Memory B cell (primary cell): ENCODE data around the gene MAP4K5.

Experiments
- ATAC-seq: fragments of 150-1000 bp; cut with Tn5 transposase; 2 replicates; pipeline ENCODE4 v1.10.0; 2021; ENCODE audit warnings: low read depth, mild to moderate bottlenecking, moderate library complexity
- DNase-seq, 2 donors: peaks; one replicate each; pipeline ENCODE4 v3.0.0; 2022; ENCODE audit warnings: low spot score in 2 of 2
- H3K27ac Mint-ChIP-seq: one replicate; pipeline ENCODE4 v1.8.0; 2022; ENCODE audit warnings: mild to moderate bottlenecking, moderate library complexity, mixed read lengths
- H3K27me3 Mint-ChIP-seq: one replicate; pipeline ENCODE4 v1.8.0; 2022; ENCODE audit warnings: mixed read lengths
- H3K36me3 Mint-ChIP-seq: one replicate; pipeline ENCODE4 v1.8.0; 2022; ENCODE audit warnings: mild to moderate bottlenecking, mixed read lengths
- H3K4me1 Mint-ChIP-seq: one replicate; pipeline ENCODE4 v1.8.0; 2022; ENCODE audit warnings: mixed read lengths
- H3K4me3 Mint-ChIP-seq: one replicate; pipeline ENCODE4 v1.8.0; 2022; ENCODE audit warnings: mild to moderate bottlenecking, moderate library complexity, mixed read lengths
- H3K9me3 Mint-ChIP-seq: one replicate; pipeline ENCODE4 v1.8.0; 2022; ENCODE audit warnings: mixed read lengths

Gene MAP4K5

GRCh38 chr14:50477760-50478159 is 54.6 kb downstream of the MAP4K5 start:
- Mint-ChIP-seq H3K27me3 (no peaks in the 10 kb centered on the region), H3K4me3 (no peak overlapping the region), H3K36me3 (peaks cover 36% of the 10 kb centered on the region), H3K9me3 (no peaks in the 10 kb centered on the region), H3K4me1 (no peaks in the 10 kb centered on the region), H3K27ac (no peak overlapping the region)
- ATAC-seq (no peak), DNase-seq (no peak)

- Mint-ChIP-seq H3K9me3 (no peaks in the 10 kb centered on the region), H3K27me3 (no peaks in the 10 kb centered on the region), H3K27ac (no peak overlapping the region), H3K4me1 (no peaks in the 10 kb centered on the region), H3K36me3 (peaks cover 50% of the 10 kb centered on the region), H3K4me3 (no peak overlapping the region)
- no peak for ATAC-seq
- no peak for DNase-seq
Measured at GRCh38 chr14:50476134-50476533, 56.2 kb downstream of the MAP4K5 start.

- H3K27me3 Mint-ChIP-seq = no peaks in the 10 kb centered on the region
- H3K9me3 Mint-ChIP-seq = no peaks in the 10 kb centered on the region
- no peak for DNase-seq
- H3K4me1 Mint-ChIP-seq = no peaks in the 10 kb centered on the region
- peaks cover 55% of the 10 kb centered on the region for H3K36me3 Mint-ChIP-seq
- no peak for ATAC-seq
- no peak overlapping the region for H3K4me3 Mint-ChIP-seq
- H3K27ac Mint-ChIP-seq = no peak overlapping the region
Measured at GRCh38 chr14:50475460-50475859, 56.9 kb downstream of the MAP4K5 start.

DNA sequence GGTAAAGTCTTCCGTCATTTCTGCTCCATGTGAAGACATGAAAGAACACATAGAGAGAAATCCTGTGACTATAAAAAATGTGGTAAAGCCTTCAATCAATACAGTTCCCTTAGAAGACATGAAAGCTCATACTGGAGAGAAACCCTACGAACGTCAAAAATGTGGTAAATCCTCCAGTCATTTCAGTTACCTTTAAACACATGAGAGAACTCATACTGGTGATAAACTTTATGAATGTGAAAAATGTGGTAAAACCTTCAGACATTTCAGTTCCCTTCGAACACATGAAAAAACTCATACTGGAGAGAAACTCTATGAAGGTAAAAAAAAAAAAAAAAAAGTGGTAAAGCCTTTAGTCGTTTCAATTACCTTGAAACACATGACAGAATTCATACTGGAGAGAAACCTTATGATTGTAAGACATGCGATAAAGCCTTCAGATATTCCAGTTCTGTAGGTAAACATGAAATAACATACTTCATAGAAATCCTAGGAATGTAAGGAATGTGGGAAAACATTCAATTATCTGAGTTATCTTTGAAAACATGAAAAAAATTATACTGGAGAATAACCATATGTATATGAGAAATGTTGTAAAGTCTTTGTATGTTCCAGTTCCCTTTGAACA is 60.4 kb downstream of the MAP4K5 start:
- Mint-ChIP-seq H3K4me3 (no peak overlapping the region), H3K27me3 (no peaks in the 10 kb centered on the region), H3K27ac (no peak overlapping the region), H3K9me3 (no peaks in the 10 kb centered on the region), H3K36me3 (peaks cover 54% of the 10 kb centered on the region), H3K4me1 (no peaks in the 10 kb centered on the region)
- DNase-seq (no peak), ATAC-seq (no peak)

DNA sequence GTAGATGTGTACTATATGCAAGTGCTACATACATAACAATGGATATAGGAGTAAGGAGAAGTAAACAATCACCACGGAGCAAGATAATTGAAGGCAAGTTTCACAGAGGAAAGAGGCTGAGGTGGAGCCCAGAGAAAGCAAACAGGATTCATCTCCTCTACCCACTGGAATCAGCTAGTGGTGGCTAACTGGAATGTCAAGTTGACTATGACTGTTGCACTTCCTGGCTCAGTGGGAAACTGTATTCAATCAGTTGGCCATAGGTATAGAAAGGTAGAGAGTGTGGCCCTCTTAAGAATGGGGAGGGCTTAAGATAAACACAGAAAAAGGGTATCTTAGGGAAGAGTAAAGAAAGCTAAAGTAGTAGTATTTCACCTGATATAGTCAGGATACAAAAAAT is 62.4 kb downstream of the MAP4K5 start:
- Mint-ChIP-seq H3K9me3 (no peaks in the 10 kb centered on the region), H3K27me3 (no peaks in the 10 kb centered on the region), H3K4me1 (no peaks in the 10 kb centered on the region)

DNA sequence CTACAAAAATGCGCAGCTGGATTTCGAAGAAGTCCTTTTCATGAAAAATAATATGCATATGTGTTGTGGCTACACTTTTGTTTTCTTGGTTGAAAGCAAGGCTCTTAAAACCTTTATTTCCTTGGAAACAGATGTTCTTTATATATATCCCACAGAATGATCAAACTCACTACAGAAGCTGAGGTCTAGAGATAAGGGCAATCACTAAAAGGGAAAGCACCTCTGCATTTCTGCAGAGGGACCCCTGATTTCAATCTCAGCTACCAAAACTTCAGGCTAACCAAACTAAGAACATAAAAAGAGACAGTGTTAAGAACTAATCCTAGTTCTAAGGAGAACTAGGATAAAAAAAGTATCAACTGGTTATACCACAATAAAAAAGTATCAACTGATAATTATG is 70.3 kb downstream of the MAP4K5 start:
- H3K9me3 Mint-ChIP-seq = no peaks in the 10 kb centered on the region
- no peaks in the 10 kb centered on the region for H3K27me3 Mint-ChIP-seq
- peak overlapping the region; percentile 68 for H3K27ac Mint-ChIP-seq
- H3K4me3 Mint-ChIP-seq = no peak overlapping the region
- no peaks in the 10 kb centered on the region for H3K4me1 Mint-ChIP-seq
- ATAC-seq (no peak), DNase-seq (no peak)
- H3K36me3 Mint-ChIP-seq = peaks cover 19% of the 10 kb centered on the region

More for the DNA sequence above, 62.4 kb downstream of the MAP4K5 start:
- ATAC-seq (no peak), DNase-seq (no peak)
- H3K27ac Mint-ChIP-seq = peak overlapping the region; percentile 40
- H3K36me3 Mint-ChIP-seq = peaks cover 54% of the 10 kb centered on the region
- H3K4me3 Mint-ChIP-seq = no peak overlapping the region

DNA sequence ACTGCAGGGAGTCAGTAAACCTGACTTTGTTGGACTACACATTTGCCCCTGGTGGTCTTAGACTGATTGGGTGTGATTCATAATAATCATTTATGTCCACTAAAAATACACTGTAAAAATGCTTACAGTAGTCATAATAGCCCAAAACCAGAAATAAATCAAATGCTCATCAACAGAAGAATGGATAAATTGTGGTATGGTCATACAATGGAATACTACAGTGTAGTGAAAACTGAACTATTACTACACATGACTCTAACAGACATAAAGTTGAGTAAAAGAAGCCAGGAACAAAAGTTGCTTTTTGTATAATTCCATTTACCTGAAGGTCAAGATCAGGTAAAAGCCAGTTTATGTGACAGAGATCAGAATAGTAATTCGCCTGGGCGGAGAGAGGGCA is 78.5 kb downstream of the MAP4K5 start:
- H3K27me3 Mint-ChIP-seq = no peaks in the 10 kb centered on the region
- H3K9me3 Mint-ChIP-seq = peaks cover 3% of the 10 kb centered on the region
- ATAC-seq (no peak), DNase-seq (no peak)
- H3K36me3 Mint-ChIP-seq = peaks cover 45% of the 10 kb centered on the region
- H3K27ac Mint-ChIP-seq = peak overlapping the region; percentile 22
- no peak overlapping the region for H3K4me3 Mint-ChIP-seq
- no peaks in the 10 kb centered on the region for H3K4me1 Mint-ChIP-seq

- H3K36me3 Mint-ChIP-seq = peaks cover 45% of the 10 kb centered on the region
- ATAC-seq = no peak
- no peak for DNase-seq
- peaks cover 3% of the 10 kb centered on the region for H3K9me3 Mint-ChIP-seq
- H3K4me3 Mint-ChIP-seq = no peak overlapping the region
- H3K27ac Mint-ChIP-seq = peak overlapping the region; percentile 22
- no peaks in the 10 kb centered on the region for H3K27me3 Mint-ChIP-seq
- H3K4me1 Mint-ChIP-seq = no peaks in the 10 kb centered on the region
Measured at GRCh38 chr14:50452979-50453705, 79.2 kb downstream of the MAP4K5 start.

- Mint-ChIP-seq H3K4me3 (no peak overlapping the region), H3K9me3 (peaks cover 3% of the 10 kb centered on the region), H3K27me3 (no peaks in the 10 kb centered on the region), H3K27ac (no peak overlapping the region), H3K36me3 (peaks cover 45% of the 10 kb centered on the region), H3K4me1 (no peaks in the 10 kb centered on the region)
- DNase-seq (no peak), ATAC-seq (no peak)
Measured at GRCh38 chr14:50452296-50452695, 80.1 kb downstream of the MAP4K5 start.

GRCh38 chr14:50451854-50452253 is 80.5 kb downstream of the MAP4K5 start:
- DNase-seq (no peak), ATAC-seq (no peak)
- Mint-ChIP-seq H3K27ac (no peak overlapping the region), H3K4me3 (no peak overlapping the region), H3K27me3 (no peaks in the 10 kb centered on the region), H3K9me3 (peaks cover 3% of the 10 kb centered on the region), H3K36me3 (peaks cover 45% of the 10 kb centered on the region), H3K4me1 (no peaks in the 10 kb centered on the region)

DNA sequence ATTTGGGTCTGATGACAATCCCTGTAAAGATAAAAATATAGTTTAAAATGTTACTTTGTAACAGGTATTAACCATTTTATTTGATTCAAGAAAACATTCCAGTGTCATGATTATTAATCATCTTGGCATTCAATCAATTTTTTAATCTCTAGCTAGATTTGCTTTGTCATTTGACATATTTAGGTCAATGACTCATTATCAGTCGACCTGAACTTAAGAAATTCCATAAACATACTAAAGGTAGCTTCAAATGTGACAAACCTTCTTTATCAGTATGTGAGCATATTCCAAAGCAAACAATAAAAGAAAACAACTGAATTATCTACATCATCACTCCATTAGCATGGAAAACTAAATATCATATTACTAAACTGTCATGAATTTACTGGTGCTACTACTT is 84.9 kb downstream of the MAP4K5 start:
- no peak for DNase-seq
- H3K27me3 Mint-ChIP-seq = no peaks in the 10 kb centered on the region
- no peak overlapping the region for H3K27ac Mint-ChIP-seq
- no peak for ATAC-seq
- H3K4me1 Mint-ChIP-seq = no peaks in the 10 kb centered on the region
- peaks cover 3% of the 10 kb centered on the region for H3K9me3 Mint-ChIP-seq
- H3K36me3 Mint-ChIP-seq = peaks cover 32% of the 10 kb centered on the region
- no peak overlapping the region for H3K4me3 Mint-ChIP-seq

DNA sequence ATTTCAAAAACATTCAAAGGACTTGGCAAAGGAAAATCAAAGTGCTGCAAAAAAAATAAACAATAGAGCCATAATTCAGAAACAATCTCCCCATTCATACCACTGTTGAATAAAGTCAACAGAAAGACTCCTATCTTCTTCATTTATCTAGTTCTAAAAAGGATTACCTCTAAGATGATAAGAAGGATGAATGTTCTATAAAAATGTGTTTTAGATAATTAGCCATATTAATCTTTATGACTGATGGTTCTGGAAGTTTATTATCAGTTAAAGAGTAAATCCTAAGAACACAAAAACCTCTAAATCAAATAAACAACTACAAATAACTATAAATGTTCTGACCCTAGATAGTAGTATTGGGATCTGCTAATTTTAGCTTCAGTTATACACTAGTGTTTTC is 97.8 kb downstream of the MAP4K5 start:
- H3K4me3 Mint-ChIP-seq = no peak overlapping the region
- H3K27me3 Mint-ChIP-seq = no peaks in the 10 kb centered on the region
- DNase-seq = no peak
- H3K27ac Mint-ChIP-seq = no peak overlapping the region
- ATAC-seq = no peak
- H3K36me3 Mint-ChIP-seq = peaks cover 32% of the 10 kb centered on the region
- H3K4me1 Mint-ChIP-seq = no peaks in the 10 kb centered on the region
- H3K9me3 Mint-ChIP-seq = peaks cover 3% of the 10 kb centered on the region

DNA sequence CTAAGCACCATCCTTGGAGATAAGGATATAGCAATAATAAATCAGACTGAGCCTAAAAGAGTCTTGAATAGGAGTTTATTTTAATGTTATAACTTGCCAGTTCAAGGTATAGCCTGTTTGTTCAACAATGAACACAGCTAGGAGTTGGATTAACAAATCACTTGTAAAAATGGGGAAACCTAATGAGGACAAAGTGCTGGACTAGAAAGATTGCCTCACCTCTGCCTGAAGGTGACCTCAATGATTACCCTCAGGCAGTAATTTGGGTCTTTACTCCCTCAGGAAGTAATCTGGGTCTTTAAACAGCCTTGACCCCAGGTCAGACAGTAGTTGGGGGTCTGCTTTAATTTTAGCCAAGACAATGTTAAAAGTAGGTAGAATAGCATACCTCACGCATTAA is 100.2 kb downstream of the MAP4K5 start:
- DNase-seq (no peak), ATAC-seq (no peak)
- no peak overlapping the region for H3K4me3 Mint-ChIP-seq
- H3K27me3 Mint-ChIP-seq = no peaks in the 10 kb centered on the region
- no peaks in the 10 kb centered on the region for H3K9me3 Mint-ChIP-seq
- no peak overlapping the region for H3K27ac Mint-ChIP-seq
- H3K4me1 Mint-ChIP-seq = no peaks in the 10 kb centered on the region
- peaks cover 24% of the 10 kb centered on the region for H3K36me3 Mint-ChIP-seq

GRCh38 chr14:50425816-50426215 is 106.6 kb downstream of the MAP4K5 start:
- Mint-ChIP-seq H3K27ac (no peak overlapping the region), H3K4me1 (no peaks in the 10 kb centered on the region), H3K4me3 (no peak overlapping the region), H3K9me3 (no peaks in the 10 kb centered on the region), H3K27me3 (no peaks in the 10 kb centered on the region), H3K36me3 (peaks cover 13% of the 10 kb centered on the region)
- ATAC-seq (no peak), DNase-seq (no peak)

- Mint-ChIP-seq H3K4me3 (no peak overlapping the region), H3K36me3 (peaks cover 13% of the 10 kb centered on the region), H3K4me1 (no peaks in the 10 kb centered on the region), H3K9me3 (no peaks in the 10 kb centered on the region), H3K27me3 (no peaks in the 10 kb centered on the region), H3K27ac (no peak overlapping the region)
- DNase-seq (no peak), ATAC-seq (no peak)
Measured at GRCh38 chr14:50425105-50425504, 107.3 kb downstream of the MAP4K5 start.
